Panc1 (cell line): ENCODE data around the gene CSH2. TPM values are rescaled to one million over a fixed set of nuclear protein-coding genes. Genes with fewer than 3 reads are reported as not detected.

Source experiments
- ATAC-seq: fragments of 200-7000 bp; cut with Tn5 transposase; 2 replicates; pipeline ENCODE4 v1.9.1; 2020; ENCODE audit warnings: mild to moderate bottlenecking, moderate library complexity
- BruUV-seq: library from RNA; stranded (reverse); fragments of 400-500 nt; replicated peaks from 2 replicates; lab custom pipeline; 2021; lab: Mats Ljungman, UMichigan
- CTCF ChIA-PET: fragments of 300-600 bp; sonication (Branson Sonifier 250); formaldehyde crosslinking; loops from one replicate; lab custom pipeline; 2022; ENCODE audit warnings: antibody characterized with exemption; lab: Charles Lee
- POLR2A ChIA-PET: fragments of 300-600 bp; sonication (Branson Sonifier 250); formaldehyde crosslinking; loops from one replicate; lab custom pipeline; 2022; ENCODE audit warnings: antibody characterized with exemption; lab: Charles Lee
- DNase-seq: peaks from one replicate; pipeline ENCODE4 v3.0.0-alpha.2; 2010; ENCODE audit warnings: low read depth, low spot score
- H3K27ac ChIP-seq: 2 replicates; pipeline ENCODE4 v1.5.1; 2011; ENCODE audit warnings: mild to moderate bottlenecking, low read length, inconsistent platforms
- H3K27me3 ChIP-seq: fragments of 200-500 bp; sonication (Bioruptor generic); 2 replicates; pipeline ENCODE4 v1.6.0; 2014; ENCODE audit warnings: low read length, inconsistent platforms; ENCODE audit not compliant: control insufficient read depth, insufficient read depth
- H3K36me3 ChIP-seq: fragments of 200-500 bp; sonication (Bioruptor generic); 2 replicates; pipeline ENCODE4 v1.5.1; 2014; ENCODE audit warnings: inconsistent platforms, mild to moderate bottlenecking, low read length, moderate library complexity; ENCODE audit not compliant: control insufficient read depth, insufficient read depth
- H3K4me1 ChIP-seq: 2 replicates; pipeline ENCODE4 v1.5.1; 2011; ENCODE audit warnings: inconsistent platforms, mild to moderate bottlenecking, low read length, moderate library complexity; ENCODE audit not compliant: control insufficient read depth, insufficient read depth
- H3K4me3 ChIP-seq, 2 experiments: 2 replicates each; pipeline ENCODE4 v1.5.1; 2011 to 2012; ENCODE audit warnings: low read depth in 2 of 2, low read length in 2 of 2, mild to moderate bottlenecking in 2 of 2, inconsistent platforms in 1 of 2, moderate library complexity in 1 of 2
- H3K9me3 ChIP-seq: fragments of 200-500 bp; sonication (Bioruptor generic); 2 replicates; pipeline ENCODE4 v1.5.1; 2014; ENCODE audit warnings: low read depth, mild to moderate bottlenecking, inconsistent platforms, low read length, moderate library complexity; ENCODE audit not compliant: control insufficient read depth, insufficient read depth
- POLR2AphosphoS5 ChIP-seq: IDR thresholded peaks from 2 replicates; pipeline ENCODE4 v1.6.1; 2012; ENCODE audit warnings: mild to moderate bottlenecking, low read depth, low read length, moderate library complexity
- SIN3A ChIP-seq: IDR thresholded peaks from 2 replicates; pipeline ENCODE4 v1.6.1; 2012; ENCODE audit warnings: low read depth, mild to moderate bottlenecking, low read length, moderate library complexity, borderline replicate concordance; ENCODE audit not compliant: insufficient read depth
- TCF7L2 ChIP-seq: IDR thresholded peaks from 2 replicates; pipeline ENCODE4 v1.6.1; 2011; ENCODE audit warnings: mild to moderate bottlenecking, low read depth, low read length, inconsistent platforms
- in situ Hi-C: cut with HindIII; loops from 2 replicates; pipeline ENCODE4 v1.10.0; 2016; ENCODE audit warnings: low sequenced_read_pairs, low pct_unique_long_range_greater_than_20kb
- intact Hi-C: fragments of 100-400 bp; cut with micrococcal nuclease; formaldehyde crosslinking; loops from one replicate; pipeline ENCODE4 v1.10.0; 2022; ENCODE audit not compliant: unreplicated experiment
- total RNA-seq: library from RNA; stranded (reverse); gene quantifications from one replicate; pipeline ENCODE4 v1.2.1, GENCODE V29; 2021; ENCODE audit not compliant: unreplicated experiment
- TF ChIP-seq, protein P1 (sequence below): fragments of 450-650 bp; IDR thresholded peaks from 2 replicates; pipeline ENCODE4 v1.5.1; 2017; ENCODE audit warnings: mild to moderate bottlenecking
- TF ChIP-seq, protein P2 (sequence below), 2 experiments: IDR thresholded peaks; 2 replicates each; pipeline ENCODE4 v1.6.1; 2011 to 2012; ENCODE audit warnings: low read depth in 2 of 2, control low read depth in 1 of 2, low read length in 1 of 2, mild to moderate bottlenecking in 1 of 2, moderate library complexity in 1 of 2; ENCODE audit not compliant: insufficient read depth in 1 of 2

Gene CSH2
- total RNA-seq, 1 experiment from 2014 or later: not detected

DNA sequence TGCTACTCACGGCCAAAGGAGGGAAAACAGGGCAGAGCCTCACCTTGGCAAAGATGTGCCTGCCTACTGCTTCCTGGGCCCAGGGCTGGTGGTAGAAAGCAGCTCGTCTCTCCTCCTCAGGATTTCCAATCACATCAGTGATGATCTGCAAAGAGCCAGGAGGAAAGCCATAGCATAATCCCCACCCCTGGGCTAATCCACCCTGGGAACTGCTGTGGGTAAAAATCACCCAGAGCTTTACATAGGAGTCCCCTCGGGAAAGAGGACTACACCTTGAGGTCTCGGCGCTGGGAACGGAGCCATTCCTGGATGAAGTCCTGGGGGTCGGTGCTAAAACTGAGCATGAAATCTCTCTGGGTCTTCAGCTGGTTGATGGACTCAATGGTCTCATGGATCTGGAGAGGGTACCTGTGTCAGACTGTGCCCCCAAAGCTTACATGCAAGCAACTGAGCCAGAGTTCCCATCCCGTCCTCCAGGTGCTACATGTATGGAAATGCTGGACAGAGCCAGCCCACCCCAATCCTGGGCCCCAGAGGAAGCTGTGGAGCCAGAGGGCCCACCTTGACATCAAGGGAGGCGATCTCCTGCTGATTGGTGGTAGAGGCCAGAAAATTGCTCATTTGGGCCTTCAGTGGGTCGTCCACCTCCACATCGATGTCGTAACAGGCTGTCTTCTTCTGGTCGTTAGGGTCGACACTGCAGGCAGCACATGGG lies 40.3 kb downstream of the CSH2 start:
- intact Hi-C loops (no loop called here), in situ Hi-C loops (no loop called here)
- H3K27ac ChIP-seq: no peak overlapping the region
- peaks cover 22% of the 10 kb centered on the region for H3K36me3 ChIP-seq
- no peak overlapping the region for H3K4me3 ChIP-seq
- H3K9me3 ChIP-seq: no peaks in the 10 kb centered on the region
- H3K4me1 ChIP-seq: peaks cover 13% of the 10 kb centered on the region
- ChIA-PET POLR2A (no interaction called here), CTCF (no interaction called here)
- ATAC-seq: no peak
- no TSS peak for BruUV-seq
- no peak for DNase-seq
- H3K27me3 ChIP-seq: no peaks in the 10 kb centered on the region
- TF ChIP-seq, protein P1, sequence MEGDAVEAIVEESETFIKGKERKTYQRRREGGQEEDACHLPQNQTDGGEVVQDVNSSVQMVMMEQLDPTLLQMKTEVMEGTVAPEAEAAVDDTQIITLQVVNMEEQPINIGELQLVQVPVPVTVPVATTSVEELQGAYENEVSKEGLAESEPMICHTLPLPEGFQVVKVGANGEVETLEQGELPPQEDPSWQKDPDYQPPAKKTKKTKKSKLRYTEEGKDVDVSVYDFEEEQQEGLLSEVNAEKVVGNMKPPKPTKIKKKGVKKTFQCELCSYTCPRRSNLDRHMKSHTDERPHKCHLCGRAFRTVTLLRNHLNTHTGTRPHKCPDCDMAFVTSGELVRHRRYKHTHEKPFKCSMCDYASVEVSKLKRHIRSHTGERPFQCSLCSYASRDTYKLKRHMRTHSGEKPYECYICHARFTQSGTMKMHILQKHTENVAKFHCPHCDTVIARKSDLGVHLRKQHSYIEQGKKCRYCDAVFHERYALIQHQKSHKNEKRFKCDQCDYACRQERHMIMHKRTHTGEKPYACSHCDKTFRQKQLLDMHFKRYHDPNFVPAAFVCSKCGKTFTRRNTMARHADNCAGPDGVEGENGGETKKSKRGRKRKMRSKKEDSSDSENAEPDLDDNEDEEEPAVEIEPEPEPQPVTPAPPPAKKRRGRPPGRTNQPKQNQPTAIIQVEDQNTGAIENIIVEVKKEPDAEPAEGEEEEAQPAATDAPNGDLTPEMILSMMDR: no peak
- TF ChIP-seq SIN3A: no peak
- TF ChIP-seq, protein P2, sequence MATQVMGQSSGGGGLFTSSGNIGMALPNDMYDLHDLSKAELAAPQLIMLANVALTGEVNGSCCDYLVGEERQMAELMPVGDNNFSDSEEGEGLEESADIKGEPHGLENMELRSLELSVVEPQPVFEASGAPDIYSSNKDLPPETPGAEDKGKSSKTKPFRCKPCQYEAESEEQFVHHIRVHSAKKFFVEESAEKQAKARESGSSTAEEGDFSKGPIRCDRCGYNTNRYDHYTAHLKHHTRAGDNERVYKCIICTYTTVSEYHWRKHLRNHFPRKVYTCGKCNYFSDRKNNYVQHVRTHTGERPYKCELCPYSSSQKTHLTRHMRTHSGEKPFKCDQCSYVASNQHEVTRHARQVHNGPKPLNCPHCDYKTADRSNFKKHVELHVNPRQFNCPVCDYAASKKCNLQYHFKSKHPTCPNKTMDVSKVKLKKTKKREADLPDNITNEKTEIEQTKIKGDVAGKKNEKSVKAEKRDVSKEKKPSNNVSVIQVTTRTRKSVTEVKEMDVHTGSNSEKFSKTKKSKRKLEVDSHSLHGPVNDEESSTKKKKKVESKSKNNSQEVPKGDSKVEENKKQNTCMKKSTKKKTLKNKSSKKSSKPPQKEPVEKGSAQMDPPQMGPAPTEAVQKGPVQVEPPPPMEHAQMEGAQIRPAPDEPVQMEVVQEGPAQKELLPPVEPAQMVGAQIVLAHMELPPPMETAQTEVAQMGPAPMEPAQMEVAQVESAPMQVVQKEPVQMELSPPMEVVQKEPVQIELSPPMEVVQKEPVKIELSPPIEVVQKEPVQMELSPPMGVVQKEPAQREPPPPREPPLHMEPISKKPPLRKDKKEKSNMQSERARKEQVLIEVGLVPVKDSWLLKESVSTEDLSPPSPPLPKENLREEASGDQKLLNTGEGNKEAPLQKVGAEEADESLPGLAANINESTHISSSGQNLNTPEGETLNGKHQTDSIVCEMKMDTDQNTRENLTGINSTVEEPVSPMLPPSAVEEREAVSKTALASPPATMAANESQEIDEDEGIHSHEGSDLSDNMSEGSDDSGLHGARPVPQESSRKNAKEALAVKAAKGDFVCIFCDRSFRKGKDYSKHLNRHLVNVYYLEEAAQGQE (IDR thresholded peaks at IDR 0.05; ENCODE audit: insufficient read depth in 1 of 2, low read depth in 2 of 2, low read length in 1 of 2): no peak
- no peak for TF ChIP-seq TCF7L2
- no peak; the same call in 1 of the 2 replicates for TF ChIP-seq POLR2AphosphoS5

DNA sequence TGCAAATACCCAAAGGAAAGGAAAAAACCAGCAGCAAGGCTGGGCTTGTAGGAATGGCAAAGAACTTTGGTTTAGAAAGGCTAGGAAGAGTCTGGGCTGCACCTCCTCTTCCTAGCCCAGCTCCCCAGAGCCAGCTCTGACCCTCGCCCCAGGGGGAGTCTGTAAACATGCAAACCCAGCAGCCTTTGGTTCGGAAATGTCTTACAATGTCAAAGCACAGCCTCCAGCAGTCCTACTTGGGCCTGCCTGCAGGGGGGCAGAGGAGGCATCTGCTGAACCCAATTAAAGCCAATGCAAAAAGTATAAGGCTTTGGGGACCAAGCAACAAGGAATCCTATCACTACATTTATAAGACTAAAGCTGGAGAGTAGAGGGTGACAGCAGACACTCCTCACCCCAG lies 41.0 kb downstream of the CSH2 start:
- intact Hi-C loops: no loop called here
- TSS peak; percentile 52 for BruUV-seq
- in situ Hi-C loops: no loop called here
- no peaks in the 10 kb centered on the region for H3K27me3 ChIP-seq
- peaks cover 13% of the 10 kb centered on the region for H3K4me1 ChIP-seq
- ATAC-seq (no peak), DNase-seq (no peak)
- H3K27ac ChIP-seq: no peak overlapping the region
- TF ChIP-seq, protein P2 (IDR thresholded peaks at IDR 0.05; ENCODE audit: insufficient read depth in 1 of 2, low read depth in 2 of 2, low read length in 1 of 2): no peak
- TF ChIP-seq SIN3A: no peak
- no peak for TF ChIP-seq POLR2AphosphoS5
- CTCF ChIA-PET: no interaction called here
- POLR2A ChIA-PET: no interaction called here
- peaks cover 28% of the 10 kb centered on the region for H3K36me3 ChIP-seq
- H3K9me3 ChIP-seq: no peaks in the 10 kb centered on the region
- no peak overlapping the region for H3K4me3 ChIP-seq
